Panc1 (cell line): Measurements from ENCODE around the gene DIP2C. TPM values are rescaled to one million over a fixed set of nuclear protein-coding genes. Genes with fewer than 3 reads are reported as not detected.

Experiments
- ATAC-seq: fragments of 200-7000 bp; cut with Tn5 transposase; 2 replicates; pipeline ENCODE4 v1.9.1; 2020; ENCODE audit warnings: mild to moderate bottlenecking, moderate library complexity
- BruUV-seq: library from RNA; stranded (reverse); fragments of 400-500 nt; replicated peaks from 2 replicates; lab custom pipeline; 2021; lab: Mats Ljungman, UMichigan
- CTCF ChIA-PET: fragments of 300-600 bp; sonication (Branson Sonifier 250); formaldehyde crosslinking; loops from one replicate; lab custom pipeline; 2022; ENCODE audit warnings: antibody characterized with exemption; lab: Charles Lee
- POLR2A ChIA-PET: fragments of 300-600 bp; sonication (Branson Sonifier 250); formaldehyde crosslinking; loops from one replicate; lab custom pipeline; 2022; ENCODE audit warnings: antibody characterized with exemption; lab: Charles Lee
- DNase-seq: peaks from one replicate; pipeline ENCODE4 v3.0.0-alpha.2; 2010; ENCODE audit warnings: low read depth, low spot score
- H3K27ac ChIP-seq: 2 replicates; pipeline ENCODE4 v1.5.1; 2011; ENCODE audit warnings: mild to moderate bottlenecking, low read length, inconsistent platforms
- H3K27me3 ChIP-seq: fragments of 200-500 bp; sonication (Bioruptor generic); 2 replicates; pipeline ENCODE4 v1.6.0; 2014; ENCODE audit warnings: low read length, inconsistent platforms; ENCODE audit not compliant: control insufficient read depth, insufficient read depth
- H3K36me3 ChIP-seq: fragments of 200-500 bp; sonication (Bioruptor generic); 2 replicates; pipeline ENCODE4 v1.5.1; 2014; ENCODE audit warnings: inconsistent platforms, mild to moderate bottlenecking, low read length, moderate library complexity; ENCODE audit not compliant: control insufficient read depth, insufficient read depth
- H3K4me1 ChIP-seq: 2 replicates; pipeline ENCODE4 v1.5.1; 2011; ENCODE audit warnings: inconsistent platforms, mild to moderate bottlenecking, low read length, moderate library complexity; ENCODE audit not compliant: control insufficient read depth, insufficient read depth
- H3K4me3 ChIP-seq, 2 experiments: 2 replicates each; pipeline ENCODE4 v1.5.1; 2011 to 2012; ENCODE audit warnings: low read depth in 2 of 2, low read length in 2 of 2, mild to moderate bottlenecking in 2 of 2, inconsistent platforms in 1 of 2, moderate library complexity in 1 of 2
- H3K9me3 ChIP-seq: fragments of 200-500 bp; sonication (Bioruptor generic); 2 replicates; pipeline ENCODE4 v1.5.1; 2014; ENCODE audit warnings: low read depth, mild to moderate bottlenecking, inconsistent platforms, low read length, moderate library complexity; ENCODE audit not compliant: control insufficient read depth, insufficient read depth
- CTCF ChIP-seq: fragments of 450-650 bp; IDR thresholded peaks from 2 replicates; pipeline ENCODE4 v1.5.1; 2017; ENCODE audit warnings: mild to moderate bottlenecking
- POLR2AphosphoS5 ChIP-seq: IDR thresholded peaks from 2 replicates; pipeline ENCODE4 v1.6.1; 2012; ENCODE audit warnings: mild to moderate bottlenecking, low read depth, low read length, moderate library complexity
- SIN3A ChIP-seq: IDR thresholded peaks from 2 replicates; pipeline ENCODE4 v1.6.1; 2012; ENCODE audit warnings: low read depth, mild to moderate bottlenecking, low read length, moderate library complexity, borderline replicate concordance; ENCODE audit not compliant: insufficient read depth
- TCF7L2 ChIP-seq: IDR thresholded peaks from 2 replicates; pipeline ENCODE4 v1.6.1; 2011; ENCODE audit warnings: mild to moderate bottlenecking, low read depth, low read length, inconsistent platforms
- in situ Hi-C: cut with HindIII; loops from 2 replicates; pipeline ENCODE4 v1.10.0; 2016; ENCODE audit warnings: low sequenced_read_pairs, low pct_unique_long_range_greater_than_20kb
- intact Hi-C: fragments of 100-400 bp; cut with micrococcal nuclease; formaldehyde crosslinking; loops from one replicate; pipeline ENCODE4 v1.10.0; 2022; ENCODE audit not compliant: unreplicated experiment
- total RNA-seq: library from RNA; stranded (reverse); gene quantifications from one replicate; pipeline ENCODE4 v1.2.1, GENCODE V29; 2021; ENCODE audit not compliant: unreplicated experiment
- TF ChIP-seq, protein P1 (sequence below), 2 experiments: IDR thresholded peaks; 2 replicates each; pipeline ENCODE4 v1.6.1; 2011 to 2012; ENCODE audit warnings: low read depth in 2 of 2, control low read depth in 1 of 2, low read length in 1 of 2, mild to moderate bottlenecking in 1 of 2, moderate library complexity in 1 of 2; ENCODE audit not compliant: insufficient read depth in 1 of 2

DIP2C gene
- total RNA-seq, 1 experiment from 2014 or later = 13.2 TPM

- no peaks in the 10 kb centered on the region for H3K36me3 ChIP-seq
- no peak overlapping the region for H3K27ac ChIP-seq
- ChIA-PET CTCF (interaction anchor here (0.9 kb wide), 1 partner anchor 33 kb away, joined by 4 read pairs; no protein-coding TSS in a partner anchor), POLR2A (no interaction called here)
- intact Hi-C loops (no loop called here), in situ Hi-C loops (no loop called here)
- H3K4me1 ChIP-seq = no peaks in the 10 kb centered on the region
- TF ChIP-seq SIN3A (no peak), POLR2AphosphoS5 (no peak), CTCF (no peak), TCF7L2 (no peak)
- TF ChIP-seq, protein P1, sequence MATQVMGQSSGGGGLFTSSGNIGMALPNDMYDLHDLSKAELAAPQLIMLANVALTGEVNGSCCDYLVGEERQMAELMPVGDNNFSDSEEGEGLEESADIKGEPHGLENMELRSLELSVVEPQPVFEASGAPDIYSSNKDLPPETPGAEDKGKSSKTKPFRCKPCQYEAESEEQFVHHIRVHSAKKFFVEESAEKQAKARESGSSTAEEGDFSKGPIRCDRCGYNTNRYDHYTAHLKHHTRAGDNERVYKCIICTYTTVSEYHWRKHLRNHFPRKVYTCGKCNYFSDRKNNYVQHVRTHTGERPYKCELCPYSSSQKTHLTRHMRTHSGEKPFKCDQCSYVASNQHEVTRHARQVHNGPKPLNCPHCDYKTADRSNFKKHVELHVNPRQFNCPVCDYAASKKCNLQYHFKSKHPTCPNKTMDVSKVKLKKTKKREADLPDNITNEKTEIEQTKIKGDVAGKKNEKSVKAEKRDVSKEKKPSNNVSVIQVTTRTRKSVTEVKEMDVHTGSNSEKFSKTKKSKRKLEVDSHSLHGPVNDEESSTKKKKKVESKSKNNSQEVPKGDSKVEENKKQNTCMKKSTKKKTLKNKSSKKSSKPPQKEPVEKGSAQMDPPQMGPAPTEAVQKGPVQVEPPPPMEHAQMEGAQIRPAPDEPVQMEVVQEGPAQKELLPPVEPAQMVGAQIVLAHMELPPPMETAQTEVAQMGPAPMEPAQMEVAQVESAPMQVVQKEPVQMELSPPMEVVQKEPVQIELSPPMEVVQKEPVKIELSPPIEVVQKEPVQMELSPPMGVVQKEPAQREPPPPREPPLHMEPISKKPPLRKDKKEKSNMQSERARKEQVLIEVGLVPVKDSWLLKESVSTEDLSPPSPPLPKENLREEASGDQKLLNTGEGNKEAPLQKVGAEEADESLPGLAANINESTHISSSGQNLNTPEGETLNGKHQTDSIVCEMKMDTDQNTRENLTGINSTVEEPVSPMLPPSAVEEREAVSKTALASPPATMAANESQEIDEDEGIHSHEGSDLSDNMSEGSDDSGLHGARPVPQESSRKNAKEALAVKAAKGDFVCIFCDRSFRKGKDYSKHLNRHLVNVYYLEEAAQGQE (IDR thresholded peaks at IDR 0.05; ENCODE audit: insufficient read depth in 1 of 2, low read depth in 2 of 2, low read length in 1 of 2) = no peak
- no peak for DNase-seq
- H3K9me3 ChIP-seq = no peaks in the 10 kb centered on the region
- BruUV-seq = no TSS peak
- H3K27me3 ChIP-seq = no peaks in the 10 kb centered on the region
- ATAC-seq = no peak
- H3K4me3 ChIP-seq = no peak overlapping the region
These were observed 200.1 kb downstream of the DIP2C start for GRCh38 chr10:489330-489729.

DNA sequence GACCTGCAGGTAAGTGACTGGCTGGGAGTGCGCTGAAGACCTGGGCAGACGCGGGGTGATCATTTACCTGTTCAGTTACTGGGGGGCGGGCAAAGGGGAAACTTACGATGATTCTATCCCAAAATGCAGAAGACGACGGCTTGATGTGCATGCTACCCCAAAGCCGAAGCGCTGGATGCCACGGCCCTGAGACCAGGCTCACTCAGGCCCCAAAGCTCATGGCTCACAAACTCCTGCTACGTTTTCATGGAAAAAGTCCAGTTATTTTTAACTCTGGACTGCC is 200.6 kb downstream of the DIP2C start:
- POLR2A ChIA-PET = no interaction called here
- BruUV-seq = no TSS peak
- in situ Hi-C loops = no loop called here
- TF ChIP-seq POLR2AphosphoS5 (no peak), SIN3A (no peak), TCF7L2 (no peak)
- ATAC-seq (no peak), DNase-seq (no peak)
- no peaks in the 10 kb centered on the region for H3K4me1 ChIP-seq
- no peak overlapping the region for H3K4me3 ChIP-seq
- H3K36me3 ChIP-seq = no peaks in the 10 kb centered on the region
- no peaks in the 10 kb centered on the region for H3K9me3 ChIP-seq
- H3K27me3 ChIP-seq = no peaks in the 10 kb centered on the region
- CTCF ChIA-PET = interaction anchor here (0.9 kb wide), 1 partner anchor 33 kb away, joined by 4 read pairs; no protein-coding TSS in a partner anchor
- H3K27ac ChIP-seq = no peak overlapping the region
- intact Hi-C loops = no loop called here

DNA sequence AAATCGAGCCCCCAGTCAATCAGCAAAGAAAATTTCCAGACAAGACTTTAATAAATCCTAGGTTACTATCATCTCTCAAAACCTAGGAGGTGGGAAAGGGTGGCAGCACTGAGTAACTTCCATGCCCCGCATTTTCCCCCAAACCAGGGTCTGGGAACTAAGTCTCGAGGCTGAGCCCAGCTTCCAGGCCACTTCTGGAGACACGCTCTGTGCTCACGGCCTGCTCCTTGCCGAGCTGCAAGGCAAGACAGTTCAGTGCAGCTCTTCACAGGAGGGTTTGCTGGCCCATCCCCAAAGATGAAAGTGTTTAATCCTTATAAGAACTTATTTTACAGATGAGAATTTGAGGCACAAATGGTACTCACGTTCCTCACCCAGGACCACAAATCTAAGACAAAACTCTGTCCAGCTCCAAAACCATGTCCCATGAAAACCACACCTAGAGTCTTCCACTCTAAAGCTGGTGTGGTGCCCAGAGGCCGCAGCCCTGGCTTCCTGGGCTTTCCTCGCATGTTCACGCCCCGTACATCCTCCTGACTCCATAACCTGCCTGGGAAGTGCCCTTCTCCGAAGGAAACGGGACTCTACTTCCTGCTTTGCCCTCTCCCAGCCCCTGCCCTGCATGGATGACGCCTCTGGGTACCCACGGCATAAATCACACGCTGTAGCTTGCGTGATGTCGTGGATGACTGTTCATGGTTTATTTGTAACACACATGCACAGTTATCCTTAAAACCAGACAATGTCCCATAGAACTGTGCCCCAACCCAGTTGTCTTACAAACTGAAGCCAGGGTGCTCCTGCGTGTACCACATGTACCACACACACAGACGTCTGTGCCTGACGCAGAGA is 201.2 kb downstream of the DIP2C start:
- in situ Hi-C loops (no loop called here), intact Hi-C loops (no loop called here)
- DNase-seq (no peak), ATAC-seq (no peak)
- Histone ChIP-seq H3K27ac (no peak overlapping the region), H3K4me1 (no peaks in the 10 kb centered on the region), H3K36me3 (no peaks in the 10 kb centered on the region), H3K9me3 (no peaks in the 10 kb centered on the region), H3K4me3 (no peak overlapping the region), H3K27me3 (no peaks in the 10 kb centered on the region)
- no peak for TF ChIP-seq TCF7L2
- TF ChIP-seq, protein P1 (IDR thresholded peaks at IDR 0.05; ENCODE audit: insufficient read depth in 1 of 2, low read depth in 2 of 2, low read length in 1 of 2) = no peak
- BruUV-seq = no TSS peak
- ChIA-PET POLR2A (no interaction called here), CTCF (interaction anchor here (0.9 kb wide), 1 partner anchor 34 kb away, joined by 4 read pairs; no protein-coding TSS in a partner anchor)
